ENCODE data around the gene FCRL2. TPM values are rescaled to one million over a fixed set of nuclear protein-coding genes. Genes with fewer than 3 reads are reported as not detected.

FCRL2 gene, protein sequence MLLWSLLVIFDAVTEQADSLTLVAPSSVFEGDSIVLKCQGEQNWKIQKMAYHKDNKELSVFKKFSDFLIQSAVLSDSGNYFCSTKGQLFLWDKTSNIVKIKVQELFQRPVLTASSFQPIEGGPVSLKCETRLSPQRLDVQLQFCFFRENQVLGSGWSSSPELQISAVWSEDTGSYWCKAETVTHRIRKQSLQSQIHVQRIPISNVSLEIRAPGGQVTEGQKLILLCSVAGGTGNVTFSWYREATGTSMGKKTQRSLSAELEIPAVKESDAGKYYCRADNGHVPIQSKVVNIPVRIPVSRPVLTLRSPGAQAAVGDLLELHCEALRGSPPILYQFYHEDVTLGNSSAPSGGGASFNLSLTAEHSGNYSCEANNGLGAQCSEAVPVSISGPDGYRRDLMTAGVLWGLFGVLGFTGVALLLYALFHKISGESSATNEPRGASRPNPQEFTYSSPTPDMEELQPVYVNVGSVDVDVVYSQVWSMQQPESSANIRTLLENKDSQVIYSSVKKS
- not detected in 2 replicates for total RNA-seq
- long read RNA-seq, result 0 reads

DNA sequence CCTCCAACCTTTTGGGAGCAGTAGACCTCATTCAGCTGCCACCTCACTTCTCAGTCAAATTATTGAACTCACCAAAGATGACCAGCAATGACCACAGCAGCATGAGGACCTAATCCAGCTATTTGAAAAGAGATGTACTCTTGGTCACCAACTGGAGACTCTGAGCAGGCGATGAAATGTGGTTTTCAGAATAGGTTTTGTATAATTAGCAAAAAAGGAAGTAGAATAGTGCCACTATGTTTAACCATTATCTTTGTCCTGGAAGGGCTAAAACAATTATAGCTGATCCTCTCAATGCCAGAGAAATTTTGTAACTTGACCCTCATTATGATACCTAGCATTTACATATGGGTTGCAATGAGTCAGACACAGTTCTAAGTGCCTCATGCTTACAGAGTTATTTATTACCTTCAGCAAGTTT is at the start of gene FCRL2:
Gene FCRL2 (minus strand): TSS at position 162 of the 421 bp plus-strand sequence. CDS start 59 bp downstream, at position 103.
- TF ChIP-seq, protein P1, sequence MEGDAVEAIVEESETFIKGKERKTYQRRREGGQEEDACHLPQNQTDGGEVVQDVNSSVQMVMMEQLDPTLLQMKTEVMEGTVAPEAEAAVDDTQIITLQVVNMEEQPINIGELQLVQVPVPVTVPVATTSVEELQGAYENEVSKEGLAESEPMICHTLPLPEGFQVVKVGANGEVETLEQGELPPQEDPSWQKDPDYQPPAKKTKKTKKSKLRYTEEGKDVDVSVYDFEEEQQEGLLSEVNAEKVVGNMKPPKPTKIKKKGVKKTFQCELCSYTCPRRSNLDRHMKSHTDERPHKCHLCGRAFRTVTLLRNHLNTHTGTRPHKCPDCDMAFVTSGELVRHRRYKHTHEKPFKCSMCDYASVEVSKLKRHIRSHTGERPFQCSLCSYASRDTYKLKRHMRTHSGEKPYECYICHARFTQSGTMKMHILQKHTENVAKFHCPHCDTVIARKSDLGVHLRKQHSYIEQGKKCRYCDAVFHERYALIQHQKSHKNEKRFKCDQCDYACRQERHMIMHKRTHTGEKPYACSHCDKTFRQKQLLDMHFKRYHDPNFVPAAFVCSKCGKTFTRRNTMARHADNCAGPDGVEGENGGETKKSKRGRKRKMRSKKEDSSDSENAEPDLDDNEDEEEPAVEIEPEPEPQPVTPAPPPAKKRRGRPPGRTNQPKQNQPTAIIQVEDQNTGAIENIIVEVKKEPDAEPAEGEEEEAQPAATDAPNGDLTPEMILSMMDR (IDR thresholded peaks at IDR 0.05), result no peak
- no peaks in the 10 kb centered on the region for H3K9me3 Mint-ChIP-seq (ENCODE audit: unreplicated experiment)

GRCh38 chr1:157820299-157820698 is 43.4 kb upstream of the FCRL2 start:
- DNase-seq (ENCODE audit: extremely low spot score, unreplicated experiment), result no peak
- H3K27ac Mint-ChIP-seq (ENCODE audit: unreplicated experiment), result no peak overlapping the region
- H3K4me1 Mint-ChIP-seq (ENCODE audit: unreplicated experiment), result no peaks in the 10 kb centered on the region
- H3K36me3 Mint-ChIP-seq (ENCODE audit: unreplicated experiment), result no peaks in the 10 kb centered on the region
- TF ChIP-seq, protein P1 (IDR thresholded peaks at IDR 0.05), result no peak
- H3K27me3 Mint-ChIP-seq (ENCODE audit: unreplicated experiment), result no peaks in the 10 kb centered on the region
- H3K4me3 Mint-ChIP-seq (ENCODE audit: unreplicated experiment), result no peak overlapping the region
- peaks cover 2% of the 10 kb centered on the region for H3K9me3 Mint-ChIP-seq (ENCODE audit: unreplicated experiment)

More for the DNA sequence above, at the start of gene FCRL2:
- no peak for DNase-seq (ENCODE audit: extremely low spot score, unreplicated experiment)
- H3K27ac Mint-ChIP-seq (ENCODE audit: unreplicated experiment), result no peak within 1 kb of the TSS
- no peaks in the 10 kb centered on the region for H3K4me1 Mint-ChIP-seq (ENCODE audit: unreplicated experiment)
- H3K4me3 Mint-ChIP-seq (ENCODE audit: unreplicated experiment), result no peak within 1 kb of the TSS
- no peaks in the 10 kb centered on the region for H3K27me3 Mint-ChIP-seq (ENCODE audit: unreplicated experiment)
- H3K36me3 Mint-ChIP-seq (ENCODE audit: unreplicated experiment), result no peaks in the 10 kb centered on the region

DNA sequence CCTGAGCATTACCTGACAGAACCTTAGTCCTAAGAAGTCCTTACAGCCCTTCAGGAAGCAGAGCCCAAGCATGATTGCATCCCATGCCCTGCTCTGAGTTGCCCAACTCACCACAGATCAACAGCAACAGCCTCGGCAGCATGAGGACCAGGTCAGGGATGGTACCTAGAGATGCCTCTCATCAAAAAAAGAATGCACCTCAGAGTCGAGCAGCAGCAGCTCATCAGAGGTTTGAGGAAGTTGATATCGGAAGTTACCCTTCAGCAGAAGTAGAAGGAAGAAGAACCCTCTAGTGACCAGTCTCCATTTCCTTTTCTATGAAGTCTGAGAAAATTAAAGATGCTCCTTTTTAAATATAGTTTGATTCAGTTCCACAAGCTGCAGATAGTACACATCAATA is 43.0 kb upstream of the FCRL2 start, which contains the start of gene FCRL1:
Gene FCRL1 (minus strand): TSS at position 225 of the 400 bp plus-strand sequence. CDS start 83 bp downstream, at position 142.
- TF ChIP-seq, protein P1 (IDR thresholded peaks at IDR 0.05), result no peak
- Mint-ChIP-seq H3K9me3 (ENCODE audit: unreplicated experiment) (peaks cover 6% of the 10 kb centered on the region), H3K27ac (ENCODE audit: unreplicated experiment) (no peak within 1 kb of the TSS), H3K36me3 (ENCODE audit: unreplicated experiment) (no peaks in the 10 kb centered on the region), H3K4me3 (ENCODE audit: unreplicated experiment) (no peak within 1 kb of the TSS), H3K27me3 (ENCODE audit: unreplicated experiment) (no peaks in the 10 kb centered on the region), H3K4me1 (ENCODE audit: unreplicated experiment) (no peaks in the 10 kb centered on the region)
- DNase-seq (ENCODE audit: extremely low spot score, unreplicated experiment), result no peak

- Mint-ChIP-seq H3K27me3 (ENCODE audit: unreplicated experiment) (no peaks in the 10 kb centered on the region), H3K4me3 (ENCODE audit: unreplicated experiment) (no peak overlapping the region), H3K36me3 (ENCODE audit: unreplicated experiment) (no peaks in the 10 kb centered on the region)
Observed at GRCh38 chr1:157819215-157819614, 42.3 kb upstream of the FCRL2 start.

More at GRCh38 chr1:157819215-157819614, 42.3 kb upstream of the FCRL2 start:
- no peaks in the 10 kb centered on the region for H3K4me1 Mint-ChIP-seq (ENCODE audit: unreplicated experiment)
- H3K27ac Mint-ChIP-seq (ENCODE audit: unreplicated experiment), result no peak overlapping the region
- TF ChIP-seq, protein P1 (IDR thresholded peaks at IDR 0.05), result no peak
- no peak for DNase-seq (ENCODE audit: extremely low spot score, unreplicated experiment)
- H3K9me3 Mint-ChIP-seq (ENCODE audit: unreplicated experiment), result peaks cover 13% of the 10 kb centered on the region
